ENCODE data around the gene ACSL1. TPM values are rescaled to one million over a fixed set of nuclear protein-coding genes. Genes with fewer than 3 reads are reported as not detected.

The ACSL1 gene
- 24.1 and 30.5 TPM in 2 replicates for total RNA-seq

GRCh38 chr4:184825896-184826690 lies at the start of gene ACSL1:
Gene ACSL1, minus strand, starts transcription at chr4:184825968. Its CDS starts 22,454 bp downstream, at chr4:184803514.

GRCh38 chr4:184733654-184734524 lies 91.9 kb downstream of the ACSL1 start, which contains the start of gene CENPU:
Gene CENPU, minus strand, starts transcription at chr4:184734096. Its CDS starts 34 bp downstream, at chr4:184734062.

Other genes starting within 250 kb of the ACSL1 start
- gene CASP3, start 176.5 kb downstream of the ACSL1 start, total RNA-seq, result 62.0 and 76.8 TPM in 2 replicates
- gene PRIMPOL, start 176.2 kb downstream of the ACSL1 start, total RNA-seq, result 8.9 and 14.0 TPM in 2 replicates
- gene CENPU, start 91.9 kb downstream of the ACSL1 start, total RNA-seq, result 7.1 and 23.0 TPM in 2 replicates
- not detected in 2 replicates for gene HELT, start 192.5 kb upstream of the ACSL1 start, total RNA-seq